ENCODE data around the gene IRS4.

Gene IRS4

GRCh38 chrX:108731153-108731552, 5.2 kb downstream of the IRS4 start:
- DNase-seq (ENCODE audit: low spot score) (no peak), ATAC-seq (ENCODE audit: low read depth) (no peak)
- TF ChIP-seq CTCF (IDR thresholded peaks at IDR 0.05; ENCODE audit: poor library complexity, severe bottlenecking), result no peak
- Histone ChIP-seq H3K4me3 (ENCODE audit: severe bottlenecking) (no peak overlapping the region), H3K4me1 (ENCODE audit: insufficient read depth, poor library complexity, severe bottlenecking) (no peaks in the 10 kb centered on the region), H3K27me3 (ENCODE audit: insufficient read depth, poor library complexity, severe bottlenecking) (peaks cover 75% of the 10 kb centered on the region), H3K27ac (ENCODE audit: poor library complexity, severe bottlenecking) (no peak overlapping the region), H3K9me3 (ENCODE audit: severe bottlenecking) (no peaks in the 10 kb centered on the region), H3K36me3 (ENCODE audit: low read depth) (no peaks in the 10 kb centered on the region)

GRCh38 chrX:108726748-108727147, 9.6 kb downstream of the IRS4 start:
- TF ChIP-seq CTCF (IDR thresholded peaks at IDR 0.05; ENCODE audit: poor library complexity, severe bottlenecking), result no peak
- no peak for DNase-seq (ENCODE audit: low spot score)
- no peak for ATAC-seq (ENCODE audit: low read depth)
- peaks cover 31% of the 10 kb centered on the region for H3K27me3 ChIP-seq (ENCODE audit: insufficient read depth, poor library complexity, severe bottlenecking)
- no peaks in the 10 kb centered on the region for H3K36me3 ChIP-seq (ENCODE audit: low read depth)
- H3K4me3 ChIP-seq (ENCODE audit: severe bottlenecking), result no peak overlapping the region
- no peak overlapping the region for H3K27ac ChIP-seq (ENCODE audit: poor library complexity, severe bottlenecking)
- H3K4me1 ChIP-seq (ENCODE audit: insufficient read depth, poor library complexity, severe bottlenecking), result no peaks in the 10 kb centered on the region
- H3K9me3 ChIP-seq (ENCODE audit: severe bottlenecking), result no peaks in the 10 kb centered on the region

GRCh38 chrX:108722561-108722960, 13.8 kb downstream of the IRS4 start:
- ATAC-seq (ENCODE audit: low read depth), result no peak
- Histone ChIP-seq H3K27me3 (ENCODE audit: insufficient read depth, poor library complexity, severe bottlenecking) (no peaks in the 10 kb centered on the region), H3K4me1 (ENCODE audit: insufficient read depth, poor library complexity, severe bottlenecking) (no peaks in the 10 kb centered on the region), H3K27ac (ENCODE audit: poor library complexity, severe bottlenecking) (no peak overlapping the region), H3K9me3 (ENCODE audit: severe bottlenecking) (no peaks in the 10 kb centered on the region), H3K4me3 (ENCODE audit: severe bottlenecking) (no peak overlapping the region), H3K36me3 (ENCODE audit: low read depth) (no peaks in the 10 kb centered on the region)
- TF ChIP-seq CTCF (IDR thresholded peaks at IDR 0.05; ENCODE audit: poor library complexity, severe bottlenecking), result no peak
- no peak for DNase-seq (ENCODE audit: low spot score)

- DNase-seq (ENCODE audit: low spot score) (no peak), ATAC-seq (ENCODE audit: low read depth) (no peak)
- no peaks in the 10 kb centered on the region for H3K27me3 ChIP-seq (ENCODE audit: insufficient read depth, poor library complexity, severe bottlenecking)
- H3K9me3 ChIP-seq (ENCODE audit: severe bottlenecking), result no peaks in the 10 kb centered on the region
- no peak for TF ChIP-seq CTCF (IDR thresholded peaks at IDR 0.05; ENCODE audit: poor library complexity, severe bottlenecking)
- H3K27ac ChIP-seq (ENCODE audit: poor library complexity, severe bottlenecking), result no peak overlapping the region
- no peaks in the 10 kb centered on the region for H3K4me1 ChIP-seq (ENCODE audit: insufficient read depth, poor library complexity, severe bottlenecking)
- H3K4me3 ChIP-seq (ENCODE audit: severe bottlenecking), result no peak overlapping the region
- H3K36me3 ChIP-seq (ENCODE audit: low read depth), result no peaks in the 10 kb centered on the region
Observed at GRCh38 chrX:108712886-108713285, 23.5 kb downstream of the IRS4 start.

- Histone ChIP-seq H3K27me3 (ENCODE audit: insufficient read depth, poor library complexity, severe bottlenecking) (no peaks in the 10 kb centered on the region), H3K9me3 (ENCODE audit: severe bottlenecking) (no peaks in the 10 kb centered on the region), H3K4me3 (ENCODE audit: severe bottlenecking) (no peak overlapping the region), H3K4me1 (ENCODE audit: insufficient read depth, poor library complexity, severe bottlenecking) (no peaks in the 10 kb centered on the region), H3K27ac (ENCODE audit: poor library complexity, severe bottlenecking) (no peak overlapping the region), H3K36me3 (ENCODE audit: low read depth) (no peaks in the 10 kb centered on the region)
- TF ChIP-seq CTCF (IDR thresholded peaks at IDR 0.05; ENCODE audit: poor library complexity, severe bottlenecking), result no peak
- no peak for ATAC-seq (ENCODE audit: low read depth)
- DNase-seq (ENCODE audit: low spot score), result no peak
Observed at GRCh38 chrX:108704839-108705238, 31.5 kb downstream of the IRS4 start.
